Rectal smooth muscle tissue (tissue), 1 donor: Measurements from ENCODE around the gene WDTC1.

Experiments used
- H3K27ac ChIP-seq: one replicate; pipeline ENCODE4 v1.7.0; 2013; ENCODE audit warnings: low read depth, low read length, inconsistent platforms
- H3K27me3 ChIP-seq: one replicate; pipeline ENCODE4 v1.7.0; 2013; ENCODE audit warnings: low read length; ENCODE audit not compliant: control insufficient read depth, insufficient read depth
- H3K36me3 ChIP-seq: one replicate; pipeline ENCODE4 v1.7.0; 2013; ENCODE audit warnings: low read length; ENCODE audit not compliant: control insufficient read depth, insufficient read depth
- H3K4me1 ChIP-seq: one replicate; pipeline ENCODE4 v1.7.0; 2013; ENCODE audit warnings: low read length; ENCODE audit not compliant: control insufficient read depth, insufficient read depth
- H3K4me3 ChIP-seq: one replicate; pipeline ENCODE4 v1.7.0; 2013; ENCODE audit warnings: low read length
- H3K9ac ChIP-seq: one replicate; pipeline ENCODE4 v1.7.0; 2013; ENCODE audit warnings: low read length

WDTC1 gene

GRCh38 chr1:27357281-27358037 lies 123.0 kb downstream of the WDTC1 start:
- Histone ChIP-seq H3K36me3 (peaks cover 6% of the 10 kb centered on the region), H3K9ac (peak overlapping the region; percentile 24), H3K27ac (no peak overlapping the region)

More at GRCh38 chr1:27357281-27358037, 123.0 kb downstream of the WDTC1 start:
- H3K4me1 ChIP-seq, result no peaks in the 10 kb centered on the region
- H3K4me3 ChIP-seq, result peak overlapping the region; percentile 55
- H3K27me3 ChIP-seq, result no peaks in the 10 kb centered on the region
